ENCODE results near the gene KY.

KY gene

GRCh38 chr3:134646086-134646485, 4.7 kb downstream of the KY start:
- TF ChIP-seq CTCF (IDR thresholded peaks at IDR 0.05; ENCODE audit: extremely low read depth, insufficient read depth, missing control alignments) = no peak
- in situ Hi-C loops (cut with MboI; ENCODE audit: low pct_unique_long_range_greater_than_20kb, low sequenced_read_pairs, unreplicated experiment) = no loop called here
- no peak for DNase-seq (ENCODE audit: low spot score)

GRCh38 chr3:134645515-134645914, 5.3 kb downstream of the KY start:
- no peak for DNase-seq (ENCODE audit: low spot score)
- in situ Hi-C loops (cut with MboI; ENCODE audit: low pct_unique_long_range_greater_than_20kb, low sequenced_read_pairs, unreplicated experiment) = no loop called here
- no peak for TF ChIP-seq CTCF (IDR thresholded peaks at IDR 0.05; ENCODE audit: extremely low read depth, insufficient read depth, missing control alignments)

- no peak for TF ChIP-seq CTCF (IDR thresholded peaks at IDR 0.05; ENCODE audit: extremely low read depth, insufficient read depth, missing control alignments)
- in situ Hi-C loops (cut with MboI; ENCODE audit: low pct_unique_long_range_greater_than_20kb, low sequenced_read_pairs, unreplicated experiment) = no loop called here
- no peak for DNase-seq (ENCODE audit: low spot score)
These were observed 5.9 kb downstream of the KY start for GRCh38 chr3:134644731-134645514.

- TF ChIP-seq CTCF (IDR thresholded peaks at IDR 0.05; ENCODE audit: extremely low read depth, insufficient read depth, missing control alignments) = no peak
- DNase-seq (ENCODE audit: low spot score) = no peak
- in situ Hi-C loops (cut with MboI; ENCODE audit: low pct_unique_long_range_greater_than_20kb, low sequenced_read_pairs, unreplicated experiment) = no loop called here
These were observed 7.6 kb downstream of the KY start for GRCh38 chr3:134643150-134643675.

GRCh38 chr3:134642445-134643149, 8.2 kb downstream of the KY start:
- in situ Hi-C loops (cut with MboI; ENCODE audit: low pct_unique_long_range_greater_than_20kb, low sequenced_read_pairs, unreplicated experiment) = no loop called here
- no peak for TF ChIP-seq CTCF (IDR thresholded peaks at IDR 0.05; ENCODE audit: extremely low read depth, insufficient read depth, missing control alignments)
- no peak for DNase-seq (ENCODE audit: low spot score)

- no peak for DNase-seq (ENCODE audit: low spot score)
- in situ Hi-C loops (cut with MboI; ENCODE audit: low pct_unique_long_range_greater_than_20kb, low sequenced_read_pairs, unreplicated experiment) = no loop called here
- TF ChIP-seq CTCF (IDR thresholded peaks at IDR 0.05; ENCODE audit: extremely low read depth, insufficient read depth, missing control alignments) = no peak
These were observed 9.0 kb downstream of the KY start for GRCh38 chr3:134641671-134642300.

All from GM13977 (cell line).